ENCODE results near the gene SLC35E2B.
"Not testable (repeated sequence)": the region's sequence is repeated elsewhere in the genome, so short reads cannot be mapped to it uniquely, and the experiment has no call there.

SLC35E2B gene

DNA sequence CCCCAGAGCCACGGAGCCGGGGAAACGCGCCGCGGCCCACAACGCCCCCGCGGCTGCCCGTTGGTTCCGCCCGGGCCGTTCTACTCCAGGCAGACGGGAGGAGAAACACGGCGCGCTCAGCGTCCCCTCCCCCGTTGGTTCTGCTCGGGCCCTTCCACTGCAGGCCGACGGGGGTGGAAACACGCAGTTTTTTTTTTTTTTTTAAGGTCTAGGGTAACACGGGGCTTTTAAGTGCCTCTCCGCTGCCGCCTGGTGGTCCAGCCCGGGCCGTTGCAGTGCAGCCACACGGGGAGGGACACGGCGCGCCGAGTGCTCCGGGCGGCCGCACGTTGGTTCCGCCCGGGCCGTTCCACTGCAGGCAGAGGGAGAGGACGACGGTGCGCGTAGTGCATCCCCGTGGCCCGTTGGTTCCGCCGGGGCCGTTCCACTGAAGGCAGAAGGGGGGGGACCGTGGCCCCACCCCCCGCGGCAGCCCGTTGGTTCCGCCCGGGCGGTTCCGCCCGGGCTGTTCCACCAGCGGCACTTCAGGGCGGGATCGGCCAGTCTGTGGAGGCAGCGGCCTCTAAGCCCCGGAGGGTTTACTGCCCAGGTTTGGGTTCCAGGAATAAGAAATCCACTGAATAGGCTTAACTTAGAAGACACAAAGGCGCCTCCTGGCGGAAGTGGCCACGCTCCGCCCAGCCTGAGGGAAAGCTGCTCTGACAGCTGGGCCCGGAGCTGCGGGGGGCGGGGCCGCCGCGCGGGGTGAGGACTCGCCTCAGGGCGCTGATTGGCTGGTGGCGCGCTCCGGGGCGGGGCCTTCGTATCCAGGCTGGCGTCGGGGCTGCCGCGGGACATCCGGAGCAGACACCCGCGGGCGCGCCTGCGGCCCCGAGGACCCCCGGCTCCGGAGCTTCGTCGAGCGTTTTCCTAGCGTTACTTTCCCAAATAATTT lies at the start of gene SLC35E2B:
Gene SLC35E2B (minus strand): TSS at position 82 of the 934 bp plus-strand sequence. CDS start 16,096 bp downstream, outside the sequence.
- DNase-seq: peak; percentile 43 to 96 (median 81)

DNA sequence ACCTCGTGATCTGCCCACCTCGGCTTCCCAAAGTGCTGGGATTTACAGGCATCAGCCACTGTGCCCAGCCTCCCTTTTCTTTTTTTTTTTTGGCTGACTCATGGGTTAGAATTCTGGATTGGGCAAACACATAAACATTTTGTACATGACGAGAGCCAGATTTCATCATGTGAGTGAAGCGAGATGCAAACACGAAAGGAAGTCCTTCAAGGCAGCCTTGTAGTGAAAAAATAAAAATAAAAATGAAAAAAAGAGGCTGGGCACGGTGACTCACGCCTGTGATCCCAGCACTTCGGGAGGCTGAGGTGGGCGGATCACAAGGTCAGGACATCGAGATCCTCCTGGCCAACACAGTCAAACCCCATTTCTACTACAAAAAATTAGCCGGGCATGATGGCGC lies 48.4 kb upstream of the SLC35E2B start:
- DNase-seq: not testable (repeated sequence)

DNA sequence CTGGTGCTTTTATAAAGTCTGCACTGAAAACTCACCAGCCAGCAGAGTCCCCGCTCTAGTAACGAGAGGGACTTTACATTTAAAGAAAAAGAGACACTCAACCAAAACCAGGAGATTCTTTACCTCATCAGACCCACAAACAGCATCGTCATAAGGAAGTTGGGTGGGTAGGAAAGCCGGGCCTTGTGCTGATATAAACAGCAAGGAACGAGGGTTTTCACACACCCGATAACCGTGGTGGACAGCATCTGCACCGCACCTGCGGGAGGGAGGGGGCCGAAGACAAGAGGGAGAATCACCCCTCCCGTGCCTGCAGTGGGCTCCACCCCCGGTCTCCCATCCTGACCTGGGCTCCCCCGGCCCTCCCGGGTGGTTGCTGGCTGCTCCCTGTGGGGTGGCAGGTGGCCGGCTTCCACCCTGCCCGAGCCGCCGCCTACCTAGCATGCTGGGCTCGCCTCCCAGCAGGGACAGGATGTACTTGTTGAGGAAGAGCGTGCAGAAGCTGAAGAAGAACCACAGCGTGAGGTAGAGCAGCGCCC lies 46.3 kb upstream of the SLC35E2B start:
- DNase-seq: not testable (repeated sequence)

DNA sequence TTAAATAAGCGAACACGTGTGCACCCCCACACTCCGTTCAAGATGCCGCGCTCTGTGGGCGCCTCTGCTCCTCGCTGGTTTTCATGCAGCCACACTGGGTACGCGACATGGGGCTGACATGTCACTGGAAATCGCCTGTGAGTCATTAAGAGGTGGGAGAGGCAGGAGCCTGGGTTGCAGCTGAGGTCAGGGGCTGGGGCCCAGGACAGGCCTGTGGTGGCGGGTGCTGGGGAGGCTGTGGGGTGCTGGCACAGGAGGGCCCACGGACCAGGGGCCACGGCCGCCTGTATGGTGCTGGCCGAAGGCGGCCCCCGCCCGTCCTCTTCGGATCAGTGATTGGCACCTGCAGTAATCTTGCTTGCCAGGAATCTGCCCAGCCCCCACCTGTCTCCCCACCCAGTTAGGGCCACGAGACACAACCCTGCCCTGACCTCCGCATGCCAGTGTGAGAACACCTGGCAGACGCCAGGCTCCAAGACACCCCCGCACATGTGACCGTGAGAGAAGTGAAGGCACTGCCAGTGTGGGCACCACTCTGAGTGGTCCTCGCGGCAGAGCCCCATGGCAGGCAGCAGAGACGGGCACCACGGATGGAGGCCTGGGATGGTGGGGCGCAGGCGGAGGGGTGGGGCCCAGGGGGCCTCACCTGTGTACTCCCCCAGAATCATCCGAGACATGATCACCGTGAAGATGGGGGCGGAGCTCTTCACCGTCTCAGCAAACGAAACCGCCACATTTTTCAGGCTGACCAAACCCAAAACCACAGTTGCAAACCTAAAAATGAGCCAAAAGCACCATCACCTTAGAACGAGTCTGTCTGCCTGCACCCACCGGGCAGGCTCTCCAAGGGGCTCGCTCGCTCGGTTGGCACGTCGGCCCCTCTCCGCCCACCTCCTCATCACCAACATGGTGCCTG lies 45.3 kb upstream of the SLC35E2B start:
- not testable (repeated sequence) for DNase-seq

DNA sequence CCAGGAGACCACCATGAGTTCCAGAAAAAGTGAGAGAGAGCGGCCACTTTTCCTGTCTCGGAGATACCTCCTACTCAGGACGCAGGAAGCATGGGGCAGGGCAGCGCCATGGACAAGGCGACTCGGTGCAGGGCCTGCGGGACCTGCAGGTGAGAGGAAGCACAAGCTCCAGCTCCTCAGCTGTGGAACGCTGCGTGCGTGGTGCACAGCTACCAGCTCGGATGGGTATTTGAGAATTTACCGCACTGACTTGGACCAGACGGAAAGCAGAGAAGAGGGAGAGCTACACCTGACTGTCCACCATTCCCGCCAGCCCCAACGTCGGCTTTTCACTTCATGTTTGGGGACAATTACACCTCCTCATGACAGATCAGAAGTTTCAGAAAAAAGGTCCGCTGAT lies 39.8 kb upstream of the SLC35E2B start:
- DNase-seq: no peak

DNA sequence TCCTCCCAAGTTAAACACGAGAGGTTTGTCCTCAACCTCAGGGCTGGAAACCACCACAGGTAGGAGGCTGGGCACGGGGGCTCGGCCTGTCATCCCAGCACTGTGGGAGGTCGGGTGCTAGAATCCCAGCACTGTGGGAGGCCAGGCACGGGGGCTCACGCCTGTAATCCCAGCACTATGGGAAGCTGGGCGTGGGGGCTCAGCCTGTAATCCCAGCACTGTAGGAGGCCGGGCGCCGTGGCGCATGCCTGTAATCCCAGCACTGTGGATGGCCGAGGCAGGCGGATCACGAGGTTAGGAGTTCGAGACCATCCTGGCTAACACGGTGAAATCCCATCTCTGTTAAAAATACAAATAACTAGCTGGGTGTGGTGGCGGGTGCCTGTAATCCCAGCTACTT lies 38.3 kb upstream of the SLC35E2B start:
- DNase-seq: no peak

DNA sequence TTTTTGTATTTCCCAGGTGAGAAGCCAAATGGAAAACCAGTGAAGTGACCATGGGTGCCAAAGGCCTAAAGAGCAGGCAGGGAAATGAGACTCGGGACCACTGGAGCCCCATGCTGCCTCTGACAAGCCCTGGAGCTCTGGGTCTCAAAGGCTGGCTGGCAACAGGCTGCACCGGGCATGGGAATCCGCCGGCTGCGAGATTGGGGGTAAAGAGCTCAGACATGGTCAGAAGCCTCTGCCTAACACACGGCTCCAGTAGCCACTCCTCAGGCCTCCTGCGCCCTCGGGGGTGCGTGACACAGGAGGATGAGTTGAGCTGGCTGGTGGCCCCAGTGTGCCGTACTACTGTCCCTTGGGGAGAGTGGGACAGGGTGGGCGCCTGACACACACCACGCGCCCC lies 37.6 kb upstream of the SLC35E2B start:
- DNase-seq: not testable (repeated sequence)

DNA sequence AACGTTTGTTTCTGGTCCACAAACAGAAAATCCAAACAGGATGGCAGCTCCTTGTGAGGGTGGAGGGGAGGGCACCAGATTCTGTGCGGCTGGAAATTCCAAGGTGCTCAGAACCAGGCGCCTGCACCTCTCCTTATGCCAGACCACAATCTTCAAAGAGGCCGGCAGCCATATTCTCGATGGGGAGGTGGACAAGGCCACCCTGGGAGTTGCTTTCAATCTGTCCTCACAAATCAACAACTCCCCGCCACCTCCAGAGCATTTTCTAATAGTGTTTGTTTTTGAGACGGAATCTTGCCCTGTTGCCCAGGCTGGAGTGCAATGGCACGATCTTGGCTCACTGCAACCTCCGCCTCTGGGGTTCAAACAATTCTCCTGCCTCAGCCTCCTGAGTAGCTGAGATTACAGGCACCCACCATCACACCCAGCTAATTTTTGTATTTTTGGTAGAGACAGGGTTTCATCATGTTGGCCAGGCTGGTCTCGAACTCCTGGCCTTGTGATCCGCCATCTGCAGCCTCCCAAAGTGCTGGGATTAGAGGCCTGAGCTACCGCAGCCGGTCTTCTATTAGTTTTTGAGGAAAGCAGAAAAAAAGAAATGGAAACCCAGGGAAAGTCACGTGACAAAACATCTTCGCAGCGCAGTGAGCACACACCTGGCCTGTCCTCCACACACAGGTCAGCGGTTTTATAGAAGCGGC lies 36.7 kb upstream of the SLC35E2B start:
- not testable (repeated sequence) for DNase-seq

DNA sequence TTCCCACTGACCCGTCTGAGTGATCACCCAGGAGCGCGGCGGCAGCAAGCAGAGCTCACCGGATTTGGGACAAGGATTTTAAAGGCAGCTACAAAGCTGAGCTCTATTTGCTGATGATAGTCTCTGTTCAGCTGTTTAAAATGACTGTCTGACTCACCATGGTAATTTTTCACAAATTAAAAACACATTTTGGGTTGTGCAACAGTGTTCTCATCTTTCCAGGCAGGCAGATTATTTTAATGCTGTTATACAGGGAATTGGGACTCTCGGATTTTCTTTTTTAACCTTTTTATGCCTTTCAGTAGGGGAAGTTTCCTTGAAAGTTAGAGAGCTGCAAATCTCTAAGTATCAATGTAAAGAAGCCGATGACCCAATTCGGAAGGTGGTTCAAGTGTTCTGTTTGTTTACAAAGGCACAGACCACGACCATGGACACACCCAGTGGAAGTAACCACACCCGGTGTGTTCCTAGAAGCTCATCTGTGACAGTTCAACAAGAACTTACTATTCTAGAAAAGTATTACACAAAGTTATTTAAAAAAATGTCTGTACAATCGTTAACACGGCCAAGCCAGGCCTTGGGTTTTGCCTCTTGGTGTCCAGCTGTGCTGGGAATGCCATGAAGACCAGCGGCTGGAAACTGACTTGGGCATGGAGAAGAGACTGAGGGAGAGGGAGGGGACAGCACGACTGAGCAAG lies 35.9 kb upstream of the SLC35E2B start:
- not testable (repeated sequence) for DNase-seq

DNA sequence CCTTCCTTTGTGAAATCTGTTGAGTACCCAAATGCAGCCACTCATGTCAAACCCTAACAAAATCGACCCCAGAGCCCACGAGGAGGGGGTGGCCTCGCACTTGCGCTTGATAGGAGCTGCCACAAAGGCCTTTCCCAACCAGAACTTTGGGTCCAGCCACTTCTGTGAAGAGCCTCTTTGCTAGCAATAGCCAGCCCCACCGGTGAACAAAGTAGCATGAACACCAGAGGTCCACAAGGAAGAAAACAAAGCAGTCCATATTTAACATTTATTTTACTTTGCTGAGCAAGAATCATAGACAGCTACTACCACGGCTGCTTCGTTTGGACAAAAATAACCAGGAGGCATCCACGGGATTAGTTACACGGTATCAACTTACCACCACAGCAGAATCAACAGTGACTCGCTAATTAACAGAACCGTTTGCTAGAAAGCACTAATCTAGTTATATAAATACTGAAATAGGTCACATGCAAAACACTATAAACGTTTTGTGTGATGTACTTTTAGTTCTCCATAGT lies 34.6 kb upstream of the SLC35E2B start:
- not testable (repeated sequence) for DNase-seq

DNA sequence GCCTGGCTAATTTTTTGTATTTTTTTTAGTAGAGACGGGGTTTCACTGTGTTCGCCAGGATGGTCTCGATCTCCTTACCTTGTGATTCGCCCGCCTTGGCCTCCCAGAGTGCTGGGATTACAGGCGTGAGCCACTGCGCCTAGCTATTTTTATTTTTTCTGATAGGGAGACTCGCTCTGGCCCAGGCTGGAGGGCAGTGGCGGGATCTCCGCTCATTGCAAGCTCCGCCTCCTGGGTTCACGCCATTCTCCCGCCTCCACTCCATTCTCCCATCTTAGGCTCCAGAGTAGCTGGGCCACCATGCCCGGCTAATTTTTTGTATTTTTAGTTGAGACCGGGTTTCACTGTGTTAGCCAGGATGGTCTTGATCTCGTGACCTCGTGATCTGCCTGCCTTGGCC lies 33.5 kb upstream of the SLC35E2B start:
- not testable (repeated sequence) for DNase-seq

DNA sequence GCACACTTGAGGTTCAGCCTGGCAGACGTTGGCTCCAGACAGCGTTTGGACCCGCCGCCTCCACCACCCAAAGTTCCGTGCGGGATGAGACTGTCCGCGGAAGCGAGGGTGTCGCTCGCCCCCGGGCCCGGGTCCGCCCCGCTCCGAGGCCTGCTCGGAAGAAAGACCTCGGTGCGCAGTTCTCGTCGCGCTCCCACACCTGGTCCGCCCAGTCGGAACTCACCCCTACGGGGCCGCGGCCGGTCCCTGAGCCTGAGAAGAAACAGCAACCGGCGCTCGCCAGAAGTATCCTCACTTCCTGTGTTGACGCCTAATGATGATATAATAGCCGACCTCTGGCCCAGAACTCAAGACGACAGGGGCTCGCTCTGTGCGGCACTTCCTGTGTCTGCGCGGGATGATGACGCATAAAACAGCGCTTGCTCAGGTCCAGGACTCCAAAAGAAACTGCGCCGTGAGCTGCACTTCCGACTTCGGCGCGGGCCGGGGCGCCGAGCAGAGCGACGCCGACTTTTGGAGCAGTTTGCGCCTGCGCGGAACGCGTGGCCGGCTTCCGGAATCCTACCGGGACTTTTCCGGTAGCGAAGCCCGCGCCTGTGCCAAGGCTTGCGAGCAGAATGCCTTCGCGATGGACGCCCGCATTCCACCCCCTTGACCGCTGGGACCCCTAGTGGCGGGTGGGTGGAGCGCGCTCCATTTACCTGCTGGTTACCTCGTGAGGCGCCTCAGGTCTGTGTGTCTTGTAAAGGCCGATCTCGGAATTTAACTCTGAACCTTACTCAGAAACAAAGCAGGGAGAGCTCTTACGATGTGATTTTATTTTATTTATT lies 31.7 kb upstream of the SLC35E2B start, which contains the start of gene CDK11A:
Gene CDK11A (minus strand): TSS at position 323 of the 830 bp plus-strand sequence. CDS start 1,539 bp downstream, outside the sequence.
- DNase-seq: peak; percentile 67 to 94 (median 86)

DNA sequence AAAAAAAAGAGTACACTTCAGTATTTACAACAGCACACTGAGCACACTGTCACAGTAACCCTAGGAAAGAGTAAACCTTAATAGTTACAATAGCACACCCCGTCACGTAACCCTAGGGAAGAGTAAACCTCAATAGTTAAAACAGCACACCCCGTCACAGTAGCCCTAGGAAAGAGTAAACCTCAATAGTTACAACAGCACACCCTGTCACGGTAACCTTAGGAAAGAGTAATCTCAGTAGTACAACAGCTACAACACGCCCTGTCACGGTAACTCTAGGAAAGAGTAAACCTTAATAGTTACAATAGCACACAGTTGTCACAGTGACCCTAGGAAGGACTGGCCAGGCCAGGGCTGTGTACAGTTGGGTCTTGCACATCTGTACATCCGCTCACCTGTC lies 28.6 kb upstream of the SLC35E2B start:
- DNase-seq: no peak

DNA sequence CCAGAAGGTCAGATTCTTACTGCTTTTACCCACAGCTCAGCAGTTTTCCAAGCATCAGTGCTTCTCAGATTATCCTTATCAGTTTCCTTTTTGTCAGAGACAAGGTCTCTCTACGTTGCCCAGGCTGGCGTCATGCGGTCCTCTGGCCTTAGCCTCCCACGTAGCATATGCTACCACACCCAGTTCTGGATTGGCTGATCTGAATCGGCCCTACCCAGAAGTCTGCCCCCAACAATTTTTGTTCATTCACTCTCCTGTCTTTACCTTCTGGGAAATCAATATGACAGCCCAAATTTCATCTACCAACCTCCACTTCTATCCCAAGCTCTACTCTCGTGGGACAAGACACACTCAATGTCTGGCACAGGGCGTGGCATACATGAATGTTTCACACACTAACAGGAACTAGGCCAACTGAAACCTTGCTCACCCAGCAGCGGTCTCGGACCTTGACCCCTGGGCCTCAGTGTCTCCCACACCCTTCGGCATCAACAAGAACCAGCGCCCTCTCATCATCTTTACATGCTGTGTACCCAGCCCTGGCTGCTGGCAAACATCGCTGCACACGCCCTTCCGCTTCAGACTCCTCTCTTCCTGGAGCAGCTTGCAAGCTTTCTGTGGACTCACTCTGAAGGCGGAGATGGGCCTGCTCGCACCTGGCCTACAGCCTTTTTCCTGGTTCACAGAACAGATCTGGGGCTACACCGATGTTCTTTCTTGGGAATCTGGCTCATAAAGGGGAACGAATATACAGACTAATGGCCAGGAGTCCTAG lies 22.7 kb upstream of the SLC35E2B start:
- not testable (repeated sequence) for DNase-seq

DNA sequence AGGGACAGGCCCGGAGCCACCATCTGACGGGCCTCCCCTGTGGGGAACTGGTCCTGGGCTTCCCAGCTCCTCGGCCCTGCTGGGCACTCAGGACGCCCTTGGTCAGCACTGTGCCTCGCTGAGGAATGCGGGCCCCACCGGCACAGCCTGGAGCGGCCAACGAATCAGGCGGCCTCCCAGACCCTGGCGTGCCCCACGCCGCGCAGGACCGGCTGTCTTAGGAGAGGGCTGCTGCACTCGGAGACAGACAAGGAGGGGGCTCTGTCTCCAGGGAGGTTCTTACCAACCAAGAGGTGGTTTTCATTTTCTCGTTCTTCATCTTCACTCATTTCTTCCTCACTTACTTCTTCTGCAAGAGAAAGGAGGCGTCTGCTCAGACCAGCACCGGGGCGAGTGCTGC lies 15.3 kb upstream of the SLC35E2B start:
- not testable (repeated sequence) for DNase-seq

DNA sequence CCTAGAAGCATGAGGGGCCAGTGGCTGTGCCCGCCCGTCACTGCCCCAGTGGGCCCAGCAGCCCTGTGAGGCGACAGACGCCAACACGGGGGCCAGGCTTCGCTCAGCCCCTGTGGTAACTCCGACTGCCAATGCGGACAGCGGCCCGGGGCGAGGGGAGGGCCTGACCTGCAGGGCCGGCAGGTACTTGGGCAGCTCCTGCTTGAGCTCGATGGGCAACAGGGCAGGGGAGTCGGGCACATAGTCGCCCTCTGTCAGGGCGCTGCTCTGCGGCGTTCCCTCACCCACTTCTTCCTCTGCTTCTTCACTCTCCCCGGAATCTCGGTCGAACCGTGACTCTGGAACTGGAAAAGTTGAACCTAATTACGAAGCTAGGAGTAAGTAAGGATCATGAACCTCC lies 14.6 kb upstream of the SLC35E2B start:
- not testable (repeated sequence) for DNase-seq

DNA sequence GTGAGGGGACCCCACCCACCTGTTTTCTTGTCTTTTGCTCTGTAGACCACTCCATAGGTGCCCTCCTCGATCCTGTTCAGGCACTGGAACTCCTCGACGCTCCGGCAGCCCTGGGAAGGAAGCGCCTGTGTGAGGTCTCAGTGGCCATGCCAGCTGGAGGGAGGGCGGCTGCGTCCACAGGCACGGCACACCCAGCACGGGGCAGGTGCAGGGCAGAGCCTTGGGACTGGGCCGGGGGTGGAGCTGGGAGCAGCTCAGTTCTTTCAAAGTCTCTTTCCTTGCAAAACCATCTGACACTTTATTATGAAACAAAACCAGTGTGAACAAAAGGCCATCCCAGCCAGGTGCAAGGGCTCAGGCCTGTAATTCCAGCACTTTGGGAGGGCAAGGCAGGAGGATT lies 13.0 kb upstream of the SLC35E2B start:
- not testable (repeated sequence) for DNase-seq

DNA sequence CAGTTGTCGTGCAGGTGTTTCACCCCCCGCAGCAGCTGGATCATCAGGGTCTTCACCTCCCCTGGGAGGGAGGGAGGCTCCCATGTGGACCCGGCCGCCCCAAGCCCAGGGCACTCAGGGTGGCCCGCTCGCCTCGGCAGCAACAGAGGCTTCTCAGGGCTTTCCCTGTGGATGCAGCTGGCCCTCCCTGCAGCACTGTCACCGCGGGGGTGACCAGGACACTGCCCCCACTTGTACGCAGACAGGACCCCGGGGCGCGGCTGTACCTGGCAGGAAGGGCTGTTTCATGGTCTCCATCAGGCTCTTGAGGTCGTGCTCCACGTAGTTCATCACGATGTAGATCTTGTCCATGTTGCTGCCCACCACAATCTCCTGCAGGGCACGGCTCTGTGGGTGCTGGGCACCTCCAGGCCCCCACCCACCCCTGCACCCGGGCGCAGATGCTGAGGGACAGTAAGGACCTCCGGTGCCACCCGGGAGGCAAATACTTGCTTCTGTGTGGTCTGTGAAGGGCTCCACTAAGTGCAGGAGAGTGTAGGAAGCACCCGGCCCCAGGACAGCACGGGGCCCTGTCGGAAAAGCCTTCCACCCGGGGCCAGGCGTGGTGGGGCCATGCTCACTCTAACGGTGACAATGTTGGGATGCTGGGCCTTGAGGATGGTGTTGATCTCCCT lies 11.8 kb upstream of the SLC35E2B start:
- not testable (repeated sequence) for DNase-seq

DNA sequence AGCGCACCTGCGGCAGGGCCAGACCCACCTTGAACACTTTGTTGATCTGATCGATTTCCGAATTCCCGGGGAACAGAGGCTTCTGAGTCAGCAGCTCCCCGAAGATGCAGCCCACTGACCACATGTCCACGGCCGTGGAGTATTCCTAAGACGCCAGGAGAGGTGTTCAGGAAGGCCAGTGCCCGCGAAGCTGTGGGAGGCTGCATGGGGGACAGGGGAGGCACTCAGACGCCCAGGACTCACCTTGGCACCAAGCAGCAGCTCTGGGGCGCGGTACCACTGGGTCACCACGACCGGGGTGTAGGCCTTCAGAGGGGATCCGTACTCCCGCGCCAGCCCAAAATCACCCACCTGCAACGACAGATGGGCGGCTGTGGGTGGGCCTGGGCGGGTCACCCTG lies 11.2 kb upstream of the SLC35E2B start:
- DNase-seq: no peak

Data from activated naive CD4-positive, alpha-beta T cell (primary cell).